Fibroblast of skin of right quadriceps (primary cell): ENCODE measurements around the gene ADCY7.
A peak's percentile ranks its signal among the peaks of the same experiment; 100 is the strongest.

Experiments
- DNase-seq: peaks from one replicate; pipeline ENCODE4 v3.0.0-alpha.2; 2013

The ADCY7 gene

GRCh38 chr16:50351116-50351515 is 84.8 kb downstream of the ADCY7 start:
- DNase-seq: no peak

- no peak for DNase-seq
These were observed 85.6 kb downstream of the ADCY7 start for GRCh38 chr16:50351952-50352351.

GRCh38 chr16:50354082-50354481 is 87.7 kb downstream of the ADCY7 start:
- DNase-seq: no peak

- DNase-seq: peak; percentile 16
These were observed 88.5 kb downstream of the ADCY7 start for GRCh38 chr16:50354629-50355456.

- DNase-seq: no peak
These were observed 93.3 kb downstream of the ADCY7 start for GRCh38 chr16:50359626-50360025.

GRCh38 chr16:50360033-50360778 is 93.9 kb downstream of the ADCY7 start:
- DNase-seq: peak; percentile 53

GRCh38 chr16:50360779-50361178 is 94.4 kb downstream of the ADCY7 start:
- DNase-seq: no peak

- no peak for DNase-seq
These were observed 97.3 kb downstream of the ADCY7 start for GRCh38 chr16:50363656-50364055.

GRCh38 chr16:50365791-50366575 is 99.6 kb downstream of the ADCY7 start:
- DNase-seq: no peak
